ENCODE measurements around the gene KLHL20. TPM values are rescaled to one million over a fixed set of nuclear protein-coding genes. Genes with fewer than 3 reads are reported as not detected.
"Not testable (repeated sequence)": the region's sequence is repeated elsewhere in the genome, so short reads cannot be mapped to it uniquely, and the experiment has no call there.

KLHL20 gene
- total RNA-seq, 1 donor from 2014 or later, result 22.8 TPM

DNA sequence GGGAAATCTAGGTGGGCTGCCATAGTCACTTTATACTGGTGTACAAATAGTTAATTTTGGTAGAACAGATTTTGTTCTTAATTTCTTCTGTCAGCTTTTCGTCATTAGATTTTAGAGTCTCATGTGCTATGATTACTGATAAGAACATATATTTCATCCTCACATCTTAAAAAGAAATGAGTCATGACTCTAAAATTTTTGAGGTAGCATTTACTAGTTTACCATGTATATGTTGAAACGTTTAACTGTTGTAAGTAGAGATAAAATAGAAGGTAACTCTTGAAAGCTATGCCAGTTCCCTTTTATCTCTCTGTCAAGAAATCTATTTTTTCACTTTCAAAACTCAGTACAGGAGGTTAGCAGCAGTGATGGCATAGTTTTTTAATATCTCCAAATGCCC is 53.4 kb downstream of the KLHL20 start:
- H3K4me3 Mint-ChIP-seq, result no peak overlapping the region
- peaks cover 41% of the 10 kb centered on the region for H3K36me3 Mint-ChIP-seq
- H3K27ac Mint-ChIP-seq, result no peak overlapping the region
- H3K4me1 Mint-ChIP-seq (ENCODE audit: unreplicated experiment), result no peaks in the 10 kb centered on the region
- DNase-seq (ENCODE audit: extremely low spot score, unreplicated experiment), result no peak
- H3K9me3 Mint-ChIP-seq, result peaks cover 9% of the 10 kb centered on the region
- H3K27me3 Mint-ChIP-seq, result no peaks in the 10 kb centered on the region
- TF ChIP-seq, protein P1, sequence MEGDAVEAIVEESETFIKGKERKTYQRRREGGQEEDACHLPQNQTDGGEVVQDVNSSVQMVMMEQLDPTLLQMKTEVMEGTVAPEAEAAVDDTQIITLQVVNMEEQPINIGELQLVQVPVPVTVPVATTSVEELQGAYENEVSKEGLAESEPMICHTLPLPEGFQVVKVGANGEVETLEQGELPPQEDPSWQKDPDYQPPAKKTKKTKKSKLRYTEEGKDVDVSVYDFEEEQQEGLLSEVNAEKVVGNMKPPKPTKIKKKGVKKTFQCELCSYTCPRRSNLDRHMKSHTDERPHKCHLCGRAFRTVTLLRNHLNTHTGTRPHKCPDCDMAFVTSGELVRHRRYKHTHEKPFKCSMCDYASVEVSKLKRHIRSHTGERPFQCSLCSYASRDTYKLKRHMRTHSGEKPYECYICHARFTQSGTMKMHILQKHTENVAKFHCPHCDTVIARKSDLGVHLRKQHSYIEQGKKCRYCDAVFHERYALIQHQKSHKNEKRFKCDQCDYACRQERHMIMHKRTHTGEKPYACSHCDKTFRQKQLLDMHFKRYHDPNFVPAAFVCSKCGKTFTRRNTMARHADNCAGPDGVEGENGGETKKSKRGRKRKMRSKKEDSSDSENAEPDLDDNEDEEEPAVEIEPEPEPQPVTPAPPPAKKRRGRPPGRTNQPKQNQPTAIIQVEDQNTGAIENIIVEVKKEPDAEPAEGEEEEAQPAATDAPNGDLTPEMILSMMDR (conservative IDR thresholded peaks at IDR 0.05), result no peak

DNA sequence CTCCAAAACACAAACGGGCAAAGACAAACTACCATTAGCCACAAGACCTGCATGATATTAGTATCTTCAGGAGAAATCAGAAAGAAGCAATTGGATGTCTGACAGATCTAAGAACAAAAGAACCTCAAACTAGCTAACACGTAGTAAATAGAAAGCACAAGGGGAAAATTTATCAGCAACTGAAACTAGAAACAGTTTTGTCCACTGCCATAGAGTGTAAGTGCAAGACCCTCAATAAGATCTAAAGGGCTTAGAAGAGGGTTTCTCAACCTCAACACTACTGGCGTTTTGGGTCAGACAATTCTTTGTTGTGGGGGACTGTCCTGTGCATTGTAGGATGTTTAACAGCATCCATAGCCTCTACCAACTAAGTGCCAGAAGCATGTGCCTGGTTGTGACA is 54.0 kb downstream of the KLHL20 start:
- H3K27ac Mint-ChIP-seq, result no peak overlapping the region
- H3K9me3 Mint-ChIP-seq, result peaks cover 3% of the 10 kb centered on the region
- DNase-seq (ENCODE audit: extremely low spot score, unreplicated experiment), result no peak
- TF ChIP-seq, protein P1 (conservative IDR thresholded peaks at IDR 0.05), result no peak
- no peaks in the 10 kb centered on the region for H3K4me1 Mint-ChIP-seq (ENCODE audit: unreplicated experiment)
- no peaks in the 10 kb centered on the region for H3K27me3 Mint-ChIP-seq
- peaks cover 34% of the 10 kb centered on the region for H3K36me3 Mint-ChIP-seq
- H3K4me3 Mint-ChIP-seq, result no peak overlapping the region

GRCh38 chr1:173770330-173770729 is 55.5 kb downstream of the KLHL20 start:
- DNase-seq (ENCODE audit: extremely low spot score, unreplicated experiment); H3K4me1 Mint-ChIP-seq (ENCODE audit: unreplicated experiment); H3K9me3 Mint-ChIP-seq; H3K27me3 Mint-ChIP-seq; H3K27ac Mint-ChIP-seq; H3K4me3 Mint-ChIP-seq: not testable (repeated sequence)
- peaks cover 31% of the 10 kb centered on the region for H3K36me3 Mint-ChIP-seq

GRCh38 chr1:173771560-173771959 is 56.8 kb downstream of the KLHL20 start:
- Mint-ChIP-seq H3K36me3 (peaks cover 43% of the 10 kb centered on the region), H3K4me3 (no peak overlapping the region), H3K27ac (no peak overlapping the region), H3K9me3 (no peaks in the 10 kb centered on the region), H3K27me3 (no peaks in the 10 kb centered on the region), H3K4me1 (ENCODE audit: unreplicated experiment) (no peaks in the 10 kb centered on the region)
- TF ChIP-seq, protein P1 (conservative IDR thresholded peaks at IDR 0.05), result no peak
- DNase-seq (ENCODE audit: extremely low spot score, unreplicated experiment), result no peak

- Mint-ChIP-seq H3K4me1 (ENCODE audit: unreplicated experiment) (no peaks in the 10 kb centered on the region), H3K9me3 (no peaks in the 10 kb centered on the region), H3K36me3 (peaks cover 52% of the 10 kb centered on the region), H3K4me3 (no peak overlapping the region), H3K27ac (no peak overlapping the region), H3K27me3 (no peaks in the 10 kb centered on the region)
- no peak for DNase-seq (ENCODE audit: extremely low spot score, unreplicated experiment)
- TF ChIP-seq, protein P1 (conservative IDR thresholded peaks at IDR 0.05), result no peak
Measured at GRCh38 chr1:173775578-173776226, 60.9 kb downstream of the KLHL20 start.

DNA sequence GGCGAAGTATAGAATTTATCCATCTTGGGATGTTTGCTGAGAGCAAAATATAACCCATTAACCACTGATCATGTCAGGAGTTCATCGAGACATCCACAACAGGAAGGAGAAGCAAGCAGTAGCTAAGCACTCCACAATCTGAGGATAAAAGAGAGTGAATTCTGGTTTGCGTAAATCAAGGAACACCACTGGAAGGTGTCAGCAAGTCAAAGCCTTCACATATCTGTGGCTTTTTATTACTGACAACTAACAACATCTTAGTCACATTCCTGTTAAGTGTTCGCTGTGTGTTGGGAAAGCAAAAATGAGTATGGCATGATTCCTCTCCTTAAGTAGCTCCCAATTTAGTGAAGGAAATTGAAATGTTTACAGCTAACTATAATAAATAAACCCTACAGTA is 65.2 kb downstream of the KLHL20 start:
- H3K36me3 Mint-ChIP-seq, result peaks cover 43% of the 10 kb centered on the region
- H3K27me3 Mint-ChIP-seq, result no peaks in the 10 kb centered on the region
- TF ChIP-seq, protein P1 (conservative IDR thresholded peaks at IDR 0.05), result no peak
- no peak overlapping the region for H3K27ac Mint-ChIP-seq
- no peaks in the 10 kb centered on the region for H3K4me1 Mint-ChIP-seq (ENCODE audit: unreplicated experiment)
- no peak overlapping the region for H3K4me3 Mint-ChIP-seq
- H3K9me3 Mint-ChIP-seq, result no peaks in the 10 kb centered on the region
- DNase-seq (ENCODE audit: extremely low spot score, unreplicated experiment), result no peak

Measured in type B pancreatic cell (in vitro differentiated cells).